Measurements from ENCODE around the gene FAM240B. TPM values are rescaled to one million over a fixed set of nuclear protein-coding genes. Genes with fewer than 3 reads are reported as not detected.

The FAM240B gene
- total and polyA plus RNA-seq, 2 experiments from 2014 or later: not detected

DNA sequence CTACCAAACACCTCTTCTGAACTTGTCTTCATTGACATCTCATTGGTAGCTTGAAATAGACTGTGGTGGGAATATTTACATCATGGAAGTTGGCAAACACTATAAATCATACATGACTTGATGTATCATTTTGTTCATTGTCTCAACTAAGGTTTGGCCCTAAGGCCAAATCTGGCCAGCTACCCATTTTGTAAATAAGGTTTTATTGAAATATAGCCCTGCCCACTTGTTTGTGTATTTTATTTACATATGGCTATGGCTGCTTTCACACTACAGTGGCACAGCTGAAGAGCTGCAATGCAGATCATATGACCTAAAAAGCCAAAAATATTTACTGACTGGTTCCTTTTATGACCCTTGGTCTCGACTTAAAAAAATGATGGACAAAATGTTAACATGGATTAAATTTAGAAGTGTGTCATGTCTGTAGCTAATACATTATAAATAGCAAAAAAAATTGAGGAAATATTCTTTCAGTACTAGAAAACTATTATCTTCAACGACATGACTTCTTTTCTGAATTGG lies 22.1 kb downstream of the FAM240B start (continued):
- TF ChIP-seq JUNB (IDR thresholded peaks at IDR 0.05; ENCODE audit: unreplicated experiment) (no peak), ZNF114 (CRISPR knock-in tag; IDR thresholded peaks at IDR 0.05) (no peak)

DNA sequence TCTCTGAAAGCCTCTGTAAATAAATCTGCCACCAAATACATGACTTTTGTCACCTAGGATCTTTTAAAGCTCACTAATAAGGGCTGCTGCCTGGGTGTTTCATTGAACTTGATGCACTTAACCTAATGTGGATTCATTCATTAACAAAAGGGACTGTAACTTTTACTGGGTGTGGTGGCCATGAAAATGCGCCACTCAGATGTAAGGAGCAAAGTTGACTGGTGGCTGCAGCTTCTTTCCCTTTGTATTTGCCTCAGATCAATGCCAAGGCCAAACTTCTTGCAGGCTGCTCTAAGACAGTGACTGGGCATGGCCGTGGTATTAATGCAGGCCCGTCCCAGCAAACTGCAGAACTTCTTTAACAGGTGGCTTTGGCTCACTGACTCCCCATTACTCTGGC lies 22.9 kb downstream of the FAM240B start:
- Histone ChIP-seq H3K36me3 (ENCODE audit: insufficient read depth) (no peaks in the 10 kb centered on the region), H4K20me1 (replicated peaks; ENCODE audit: insufficient read depth) (no peaks in the 10 kb centered on the region), H3K79me2 (replicated peaks; ENCODE audit: insufficient read depth) (no peaks in the 10 kb centered on the region), H3K4me3 (no peak overlapping the region), H3K4me1 (ENCODE audit: insufficient read depth) (no peaks in the 10 kb centered on the region), H3K4me2 (no peak overlapping the region), H3K9me2 (ENCODE audit: insufficient read depth) (no peaks in the 10 kb centered on the region), H3F3A (replicated peaks; ENCODE audit: low read depth) (no peaks in the 10 kb centered on the region), H2AFZ (peak overlapping the region; percentile 65), H3K27ac (ENCODE audit: low read depth) (no peak overlapping the region), H3K27me3 (ENCODE audit: insufficient read depth) (no peaks in the 10 kb centered on the region)
- Mint-ChIP-seq H3K27ac (no peak overlapping the region), H3K4me3 (no peak overlapping the region), H3K27me3 (ENCODE audit: insufficient read depth, low read depth, poor library complexity) (no peaks in the 10 kb centered on the region), H3K4me1 (peaks cover 11% of the 10 kb centered on the region), H3K9me3 (no peaks in the 10 kb centered on the region; the same call in 2 of the 3 replicates), H3K36me3 (ENCODE audit: low read depth) (no peaks in the 10 kb centered on the region)
- no peak for ATAC-seq
- DNase-seq (ENCODE audit: low spot score): no peak
- TF ChIP-seq, protein P1, sequence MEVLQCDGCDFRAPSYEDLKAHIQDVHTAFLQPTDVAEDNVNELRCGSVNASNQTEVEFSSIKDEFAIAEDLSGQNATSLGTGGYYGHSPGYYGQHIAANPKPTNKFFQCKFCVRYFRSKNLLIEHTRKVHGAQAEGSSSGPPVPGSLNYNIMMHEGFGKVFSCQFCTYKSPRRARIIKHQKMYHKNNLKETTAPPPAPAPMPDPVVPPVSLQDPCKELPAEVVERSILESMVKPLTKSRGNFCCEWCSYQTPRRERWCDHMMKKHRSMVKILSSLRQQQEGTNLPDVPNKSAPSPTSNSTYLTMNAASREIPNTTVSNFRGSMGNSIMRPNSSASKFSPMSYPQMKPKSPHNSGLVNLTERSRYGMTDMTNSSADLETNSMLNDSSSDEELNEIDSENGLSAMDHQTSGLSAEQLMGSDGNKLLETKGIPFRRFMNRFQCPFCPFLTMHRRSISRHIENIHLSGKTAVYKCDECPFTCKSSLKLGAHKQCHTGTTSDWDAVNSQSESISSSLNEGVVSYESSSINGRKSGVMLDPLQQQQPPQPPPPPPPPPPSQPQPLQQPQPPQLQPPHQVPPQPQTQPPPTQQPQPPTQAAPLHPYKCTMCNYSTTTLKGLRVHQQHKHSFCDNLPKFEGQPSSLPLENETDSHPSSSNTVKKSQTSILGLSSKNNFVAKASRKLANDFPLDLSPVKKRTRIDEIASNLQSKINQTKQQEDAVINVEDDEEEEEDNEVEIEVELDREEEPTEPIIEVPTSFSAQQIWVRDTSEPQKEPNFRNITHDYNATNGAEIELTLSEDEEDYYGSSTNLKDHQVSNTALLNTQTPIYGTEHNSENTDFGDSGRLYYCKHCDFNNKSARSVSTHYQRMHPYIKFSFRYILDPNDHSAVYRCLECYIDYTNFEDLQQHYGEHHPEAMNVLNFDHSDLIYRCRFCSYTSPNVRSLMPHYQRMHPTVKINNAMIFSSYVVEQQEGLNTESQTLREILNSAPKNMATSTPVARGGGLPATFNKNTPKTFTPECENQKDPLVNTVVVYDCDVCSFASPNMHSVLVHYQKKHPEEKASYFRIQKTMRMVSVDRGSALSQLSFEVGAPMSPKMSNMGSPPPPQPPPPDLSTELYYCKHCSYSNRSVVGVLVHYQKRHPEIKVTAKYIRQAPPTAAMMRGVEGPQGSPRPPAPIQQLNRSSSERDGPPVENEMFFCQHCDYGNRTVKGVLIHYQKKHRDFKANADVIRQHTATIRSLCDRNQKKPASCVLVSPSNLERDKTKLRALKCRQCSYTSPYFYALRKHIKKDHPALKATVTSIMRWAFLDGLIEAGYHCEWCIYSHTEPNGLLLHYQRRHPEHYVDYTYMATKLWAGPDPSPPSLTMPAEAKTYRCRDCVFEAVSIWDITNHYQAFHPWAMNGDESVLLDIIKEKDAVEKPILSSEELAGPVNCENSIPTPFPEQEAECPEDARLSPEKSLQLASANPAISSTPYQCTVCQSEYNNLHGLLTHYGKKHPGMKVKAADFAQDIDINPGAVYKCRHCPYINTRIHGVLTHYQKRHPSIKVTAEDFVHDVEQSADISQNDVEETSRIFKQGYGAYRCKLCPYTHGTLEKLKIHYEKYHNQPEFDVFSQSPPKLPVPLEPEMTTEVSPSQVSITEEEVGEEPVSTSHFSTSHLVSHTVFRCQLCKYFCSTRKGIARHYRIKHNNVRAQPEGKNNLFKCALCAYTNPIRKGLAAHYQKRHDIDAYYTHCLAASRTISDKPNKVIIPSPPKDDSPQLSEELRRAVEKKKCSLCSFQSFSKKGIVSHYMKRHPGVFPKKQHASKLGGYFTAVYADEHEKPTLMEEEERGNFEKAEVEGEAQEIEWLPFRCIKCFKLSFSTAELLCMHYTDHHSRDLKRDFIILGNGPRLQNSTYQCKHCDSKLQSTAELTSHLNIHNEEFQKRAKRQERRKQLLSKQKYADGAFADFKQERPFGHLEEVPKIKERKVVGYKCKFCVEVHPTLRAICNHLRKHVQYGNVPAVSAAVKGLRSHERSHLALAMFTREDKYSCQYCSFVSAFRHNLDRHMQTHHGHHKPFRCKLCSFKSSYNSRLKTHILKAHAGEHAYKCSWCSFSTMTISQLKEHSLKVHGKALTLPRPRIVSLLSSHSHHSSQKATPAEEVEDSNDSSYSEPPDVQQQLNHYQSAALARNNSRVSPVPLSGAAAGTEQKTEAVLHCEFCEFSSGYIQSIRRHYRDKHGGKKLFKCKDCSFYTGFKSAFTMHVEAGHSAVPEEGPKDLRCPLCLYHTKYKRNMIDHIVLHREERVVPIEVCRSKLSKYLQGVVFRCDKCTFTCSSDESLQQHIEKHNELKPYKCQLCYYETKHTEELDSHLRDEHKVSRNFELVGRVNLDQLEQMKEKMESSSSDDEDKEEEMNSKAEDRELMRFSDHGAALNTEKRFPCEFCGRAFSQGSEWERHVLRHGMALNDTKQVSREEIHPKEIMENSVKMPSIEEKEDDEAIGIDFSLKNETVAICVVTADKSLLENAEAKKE (CRISPR knock-in tag; IDR thresholded peaks at IDR 0.05): no peak
- TF ChIP-seq, protein P2, sequence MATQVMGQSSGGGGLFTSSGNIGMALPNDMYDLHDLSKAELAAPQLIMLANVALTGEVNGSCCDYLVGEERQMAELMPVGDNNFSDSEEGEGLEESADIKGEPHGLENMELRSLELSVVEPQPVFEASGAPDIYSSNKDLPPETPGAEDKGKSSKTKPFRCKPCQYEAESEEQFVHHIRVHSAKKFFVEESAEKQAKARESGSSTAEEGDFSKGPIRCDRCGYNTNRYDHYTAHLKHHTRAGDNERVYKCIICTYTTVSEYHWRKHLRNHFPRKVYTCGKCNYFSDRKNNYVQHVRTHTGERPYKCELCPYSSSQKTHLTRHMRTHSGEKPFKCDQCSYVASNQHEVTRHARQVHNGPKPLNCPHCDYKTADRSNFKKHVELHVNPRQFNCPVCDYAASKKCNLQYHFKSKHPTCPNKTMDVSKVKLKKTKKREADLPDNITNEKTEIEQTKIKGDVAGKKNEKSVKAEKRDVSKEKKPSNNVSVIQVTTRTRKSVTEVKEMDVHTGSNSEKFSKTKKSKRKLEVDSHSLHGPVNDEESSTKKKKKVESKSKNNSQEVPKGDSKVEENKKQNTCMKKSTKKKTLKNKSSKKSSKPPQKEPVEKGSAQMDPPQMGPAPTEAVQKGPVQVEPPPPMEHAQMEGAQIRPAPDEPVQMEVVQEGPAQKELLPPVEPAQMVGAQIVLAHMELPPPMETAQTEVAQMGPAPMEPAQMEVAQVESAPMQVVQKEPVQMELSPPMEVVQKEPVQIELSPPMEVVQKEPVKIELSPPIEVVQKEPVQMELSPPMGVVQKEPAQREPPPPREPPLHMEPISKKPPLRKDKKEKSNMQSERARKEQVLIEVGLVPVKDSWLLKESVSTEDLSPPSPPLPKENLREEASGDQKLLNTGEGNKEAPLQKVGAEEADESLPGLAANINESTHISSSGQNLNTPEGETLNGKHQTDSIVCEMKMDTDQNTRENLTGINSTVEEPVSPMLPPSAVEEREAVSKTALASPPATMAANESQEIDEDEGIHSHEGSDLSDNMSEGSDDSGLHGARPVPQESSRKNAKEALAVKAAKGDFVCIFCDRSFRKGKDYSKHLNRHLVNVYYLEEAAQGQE (IDR thresholded peaks at IDR 0.05; ENCODE audit: unreplicated experiment): no peak
- TF ChIP-seq ZNF114 (CRISPR knock-in tag; IDR thresholded peaks at IDR 0.05) (no peak), CREB1 (CRISPR knock-in tag; IDR thresholded peaks at IDR 0.05; ENCODE audit: low read depth) (no peak), STAT1 (IDR thresholded peaks at IDR 0.05; ENCODE audit: unreplicated experiment) (no peak), POLR2AphosphoS5 (IDR thresholded peaks at IDR 0.05; ENCODE audit: low read depth) (no peak)

Measured in GM23338 (cell line).